NB4 (cell line): ENCODE measurements around the gene TIPRL.

Experiments
- DNase-seq: peaks from one replicate; pipeline ENCODE4 v3.0.0; 2010; ENCODE audit warnings: low read depth
- H3K4me3 ChIP-seq: one replicate; pipeline ENCODE4 v1.5.1; 2011; ENCODE audit warnings: mild to moderate bottlenecking, low read depth, low read length, moderate library complexity
- MYC ChIP-seq: IDR thresholded peaks from 2 replicates; pipeline ENCODE4 v1.6.1; 2011; ENCODE audit warnings: low read depth, low read length
- POLR2A ChIP-seq: IDR thresholded peaks from 2 replicates; pipeline ENCODE4 v1.6.1; 2011; ENCODE audit warnings: mild to moderate bottlenecking; ENCODE audit not compliant: insufficient read length; ENCODE audit errors: extremely low read depth
- TF ChIP-seq, protein P1 (sequence below): IDR thresholded peaks from one replicate; pipeline ENCODE4 v1.5.1; 2012; ENCODE audit warnings: low read depth, low read length
- TF ChIP-seq, protein P2 (sequence below): IDR thresholded peaks from 2 replicates; pipeline ENCODE4 v1.6.1; 2011; ENCODE audit warnings: low read depth, low read length

TIPRL gene

DNA sequence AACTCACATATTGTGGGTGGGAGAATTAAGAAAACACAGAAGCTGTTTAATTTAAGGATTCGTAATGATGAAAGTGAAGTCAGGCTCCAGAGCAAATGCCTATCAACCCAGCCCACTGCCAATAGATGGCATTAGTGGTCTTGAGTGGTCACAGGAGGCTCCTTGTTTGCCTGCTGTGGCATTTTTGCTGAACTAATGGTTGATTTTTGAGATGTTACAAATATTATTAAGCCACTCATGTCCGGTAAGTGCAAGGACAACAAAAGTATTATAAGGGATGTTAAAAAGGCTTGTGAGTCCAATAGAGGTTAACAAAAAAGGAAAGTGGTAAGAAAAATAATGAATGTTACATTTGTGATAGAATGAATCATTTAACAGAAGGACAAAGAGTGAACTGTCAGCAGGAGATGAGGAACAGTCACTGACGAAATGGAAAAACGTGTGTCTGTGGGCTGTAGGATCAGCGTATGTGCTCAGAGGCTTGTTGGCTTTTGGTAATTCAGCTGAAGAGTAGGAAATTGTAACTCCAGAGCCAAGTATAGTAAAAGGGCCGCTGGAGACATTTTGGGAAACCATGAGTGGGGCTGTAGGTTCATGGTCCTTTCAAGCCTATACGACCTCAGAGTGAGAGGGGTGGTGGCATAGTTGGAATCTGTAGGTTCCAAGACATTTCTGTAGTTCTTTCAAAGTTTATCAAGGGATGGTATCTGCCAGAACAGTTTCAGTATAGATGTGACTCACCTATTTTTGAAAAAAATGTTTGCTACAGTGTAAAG is 58.3 kb downstream of the TIPRL start:
- no peak for DNase-seq
- TF ChIP-seq, protein P1, sequence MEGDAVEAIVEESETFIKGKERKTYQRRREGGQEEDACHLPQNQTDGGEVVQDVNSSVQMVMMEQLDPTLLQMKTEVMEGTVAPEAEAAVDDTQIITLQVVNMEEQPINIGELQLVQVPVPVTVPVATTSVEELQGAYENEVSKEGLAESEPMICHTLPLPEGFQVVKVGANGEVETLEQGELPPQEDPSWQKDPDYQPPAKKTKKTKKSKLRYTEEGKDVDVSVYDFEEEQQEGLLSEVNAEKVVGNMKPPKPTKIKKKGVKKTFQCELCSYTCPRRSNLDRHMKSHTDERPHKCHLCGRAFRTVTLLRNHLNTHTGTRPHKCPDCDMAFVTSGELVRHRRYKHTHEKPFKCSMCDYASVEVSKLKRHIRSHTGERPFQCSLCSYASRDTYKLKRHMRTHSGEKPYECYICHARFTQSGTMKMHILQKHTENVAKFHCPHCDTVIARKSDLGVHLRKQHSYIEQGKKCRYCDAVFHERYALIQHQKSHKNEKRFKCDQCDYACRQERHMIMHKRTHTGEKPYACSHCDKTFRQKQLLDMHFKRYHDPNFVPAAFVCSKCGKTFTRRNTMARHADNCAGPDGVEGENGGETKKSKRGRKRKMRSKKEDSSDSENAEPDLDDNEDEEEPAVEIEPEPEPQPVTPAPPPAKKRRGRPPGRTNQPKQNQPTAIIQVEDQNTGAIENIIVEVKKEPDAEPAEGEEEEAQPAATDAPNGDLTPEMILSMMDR = no peak
- no peak for TF ChIP-seq POLR2A
- no peak for TF ChIP-seq MYC
- TF ChIP-seq, protein P2, sequence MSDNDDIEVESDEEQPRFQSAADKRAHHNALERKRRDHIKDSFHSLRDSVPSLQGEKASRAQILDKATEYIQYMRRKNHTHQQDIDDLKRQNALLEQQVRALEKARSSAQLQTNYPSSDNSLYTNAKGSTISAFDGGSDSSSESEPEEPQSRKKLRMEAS = no peak
- H3K4me3 ChIP-seq = no peak overlapping the region

DNA sequence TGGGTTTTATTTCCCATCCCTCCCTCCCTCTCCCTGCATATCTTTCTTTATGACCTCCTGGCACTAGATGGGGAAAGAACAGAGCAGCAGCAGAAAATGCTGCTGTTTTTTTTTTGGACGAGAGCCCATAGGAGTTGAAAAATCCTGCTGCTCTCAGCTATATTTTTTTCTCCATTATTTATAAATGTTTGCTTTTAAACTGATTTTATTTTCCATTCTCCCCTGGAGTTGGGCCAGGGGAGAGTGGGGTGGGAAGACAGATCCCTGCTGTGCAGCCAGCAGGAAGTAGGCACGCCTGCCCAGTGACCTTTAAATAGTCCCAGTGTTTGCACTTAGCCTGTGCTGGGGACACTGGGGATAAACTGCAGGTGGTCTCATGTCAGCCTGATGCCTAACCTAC is 64.4 kb downstream of the TIPRL start:
- no peak overlapping the region for H3K4me3 ChIP-seq
- no peak for TF ChIP-seq POLR2A
- TF ChIP-seq, protein P1 = no peak
- no peak for TF ChIP-seq MYC
- TF ChIP-seq, protein P2 = no peak
- DNase-seq = no peak

DNA sequence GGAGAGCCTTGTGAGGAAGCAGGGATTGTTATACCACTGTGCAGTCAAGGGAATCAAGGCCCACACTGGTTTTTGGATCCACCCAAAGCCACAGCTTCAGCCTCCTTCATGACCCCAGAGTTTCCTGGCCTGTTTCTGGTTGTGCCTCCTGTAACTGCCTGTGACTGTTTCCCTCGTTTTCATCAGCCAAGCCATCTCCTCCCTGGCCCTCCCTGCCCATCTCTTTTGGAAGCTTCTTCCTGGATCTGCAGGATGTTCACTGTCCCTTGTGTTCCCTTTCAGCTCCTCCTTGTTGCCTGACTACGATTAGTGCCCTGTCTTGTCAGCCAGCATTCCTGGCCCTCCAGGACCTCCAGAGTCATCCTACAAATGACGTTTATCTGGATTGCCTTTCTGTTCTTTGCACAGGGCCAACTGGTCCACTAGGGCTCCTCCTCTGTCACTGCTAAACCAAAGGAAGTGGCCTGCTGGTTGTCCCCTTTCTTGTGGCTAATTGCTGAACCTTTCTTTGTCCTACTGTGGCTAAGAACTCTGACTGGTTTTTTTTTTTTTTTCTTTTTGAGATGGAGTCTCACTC is 65.0 kb downstream of the TIPRL start:
- TF ChIP-seq, protein P1 = no peak
- TF ChIP-seq, protein P2 = no peak
- TF ChIP-seq POLR2A (no peak), MYC (no peak)
- H3K4me3 ChIP-seq = no peak overlapping the region
- no peak for DNase-seq

DNA sequence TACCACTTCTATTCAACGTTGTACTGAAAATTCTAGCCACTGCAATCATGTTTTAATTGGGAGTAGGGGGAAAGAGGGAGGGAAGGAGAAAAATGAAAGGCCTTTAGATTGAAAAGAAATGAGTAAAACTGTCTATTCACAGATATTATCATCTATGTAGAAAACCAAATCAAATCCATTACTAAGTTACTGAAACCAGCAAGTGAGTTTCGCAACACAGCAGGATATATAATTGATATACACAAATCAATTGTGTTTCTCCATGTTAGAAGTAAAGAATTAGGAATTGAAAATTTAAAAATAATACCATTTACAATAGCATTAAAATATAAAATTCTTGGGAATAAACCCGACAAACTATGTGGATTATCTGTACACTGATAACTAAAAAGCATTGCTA is 66.3 kb downstream of the TIPRL start:
- DNase-seq = no peak
- no peak overlapping the region for H3K4me3 ChIP-seq
- TF ChIP-seq POLR2A (no peak), MYC (no peak)
- TF ChIP-seq, protein P1 = no peak
- TF ChIP-seq, protein P2 = no peak

DNA sequence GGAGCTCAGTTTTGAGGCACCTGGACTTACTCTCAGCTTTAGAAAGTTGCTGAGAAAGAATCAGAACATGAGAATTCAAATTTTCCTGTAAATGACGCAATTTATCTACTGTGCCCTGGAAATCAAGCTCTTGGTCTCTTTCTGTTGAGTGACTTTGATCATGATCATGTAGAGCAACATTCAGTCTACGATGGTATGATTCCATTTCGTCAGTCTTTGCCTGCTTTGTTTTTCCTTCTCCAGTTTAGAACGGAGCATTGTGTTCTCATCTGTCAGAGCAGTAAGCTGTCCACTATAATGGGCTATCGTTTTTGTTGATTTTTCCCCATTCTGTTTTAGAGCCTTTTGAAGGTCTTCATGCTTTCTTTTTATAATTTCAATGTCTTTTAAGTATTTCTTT is 67.7 kb downstream of the TIPRL start:
- no peak overlapping the region for H3K4me3 ChIP-seq
- no peak for DNase-seq
- TF ChIP-seq POLR2A (no peak), MYC (no peak)
- TF ChIP-seq, protein P1 = no peak
- TF ChIP-seq, protein P2 = no peak
